ENCODE results near the gene CES3.

GRCh38 chr16:67019171-67019570 is 58.1 kb downstream of the CES3 start:
- no peak for TF ChIP-seq CTCF (IDR thresholded peaks at IDR 0.05; ENCODE audit: low read depth, low read length, missing input control)
- no peak for TF ChIP-seq MAX (IDR thresholded peaks at IDR 0.05)
- no peak for TF ChIP-seq REST (IDR thresholded peaks at IDR 0.05)
- TF ChIP-seq FOXA1 (IDR thresholded peaks at IDR 0.05): no peak
- TF ChIP-seq EGR1 (IDR thresholded peaks at IDR 0.05; ENCODE audit: low read depth in 2 of 2): no peak
- no peak for TF ChIP-seq RAD21 (IDR thresholded peaks at IDR 0.05)
- no peak for TF ChIP-seq NR2F2 (IDR thresholded peaks at IDR 0.05)
